H1 (cell line): ENCODE results near the gene NPTXR. TPM values are rescaled to one million over a fixed set of nuclear protein-coding genes. Genes with fewer than 3 reads are reported as not detected.

ENCODE experiments used
- CTCF ChIA-PET: fragments of 300-600 bp; sonication (Branson Sonifier 250); formaldehyde crosslinking; loops from one replicate; lab custom pipeline; 2021; ENCODE audit not compliant: partially characterized antibody; lab: Charles Lee
- POLR2A ChIA-PET: fragments of 300-600 bp; sonication (Branson Sonifier 250); formaldehyde crosslinking; loops from one replicate; lab custom pipeline; 2021; ENCODE audit warnings: inconsistent platforms; ENCODE audit not compliant: partially characterized antibody; lab: Charles Lee
- DNase-seq, 2 experiments: peaks; one replicate each; pipeline versions ENCODE4 v3.0.0 to v3.0.0-alpha.2; 2010 to 2022; ENCODE audit warnings: low spot score in 2 of 2, low read depth in 1 of 2, mixed read lengths in 1 of 2
- FAIRE-seq: peaks from 2 replicates; lab custom pipeline; 2011; peaks lifted over from hg19 to GRCh38; lab: Jason Lieb, UNC
- H2AFZ ChIP-seq: 2 replicates; pipeline ENCODE4 v1.8.1; 2012; ENCODE audit warnings: low read length, inconsistent platforms
- H2AK5ac ChIP-seq: 2 replicates; pipeline ENCODE4 v1.6.1; 2013; ENCODE audit warnings: low read depth, low read length
- H2BK120ac ChIP-seq: replicated peaks from 2 replicates; pipeline ENCODE3; 2013; ENCODE audit warnings: low read depth, low read length, inconsistent platforms
- H2BK12ac ChIP-seq: 2 replicates; pipeline ENCODE4 v1.6.1; 2013; ENCODE audit warnings: low read depth, low read length
- H2BK15ac ChIP-seq: 2 replicates; pipeline ENCODE4 v1.6.1; 2013; ENCODE audit warnings: low read length
- H2BK20ac ChIP-seq: 2 replicates; pipeline ENCODE4 v1.6.1; 2013; ENCODE audit warnings: low read length
- H2BK5ac ChIP-seq: 2 replicates; pipeline ENCODE4 v1.6.1; 2013; ENCODE audit warnings: low read depth, low read length
- H3K14ac ChIP-seq: 2 replicates; pipeline ENCODE4 v1.6.1; 2013; ENCODE audit warnings: inconsistent platforms; ENCODE audit not compliant: insufficient read length
- H3K18ac ChIP-seq: 2 replicates; pipeline ENCODE4 v1.6.1; 2013; ENCODE audit warnings: low read length; ENCODE audit errors: extremely low read depth
- H3K23ac ChIP-seq: 2 replicates; pipeline ENCODE4 v1.6.1; 2013; ENCODE audit warnings: inconsistent platforms; ENCODE audit not compliant: insufficient read length
- H3K23me2 ChIP-seq: 2 replicates; pipeline ENCODE4 v1.6.1; 2013; ENCODE audit warnings: low read depth, low read length
- H3K27ac ChIP-seq: 2 replicates; pipeline ENCODE4 v1.6.1; 2011; ENCODE audit warnings: low read depth, low read length, inconsistent platforms
- H3K27me3 ChIP-seq, 4 experiments: replicated peaks in 1 of 4; 1 replicate in 1 of 4; 2 replicates in 3 of 4; pipeline versions ENCODE4 v1.6.1 to v1.8.1; 2011 to 2013; ENCODE audit warnings: low read length in 3 of 4, mild to moderate bottlenecking in 3 of 4, inconsistent platforms in 2 of 4, mixed read lengths in 2 of 4, moderate library complexity in 1 of 4; ENCODE audit not compliant: control insufficient read depth in 3 of 4, insufficient read depth in 3 of 4; ENCODE audit errors: extremely low read depth in 1 of 4
- H3K36me3 ChIP-seq, 4 experiments: 2 replicates each; pipeline versions ENCODE4 v1.6.1 to v1.8.1; 2011 to 2013; ENCODE audit warnings: mild to moderate bottlenecking in 4 of 4, low read length in 3 of 4, moderate library complexity in 2 of 4, control low read depth in 1 of 4, inconsistent platforms in 1 of 4; ENCODE audit not compliant: insufficient read depth in 4 of 4, control insufficient read depth in 2 of 4
- H3K4ac ChIP-seq: replicated peaks from 2 replicates; pipeline ENCODE3; 2013; ENCODE audit warnings: low read length, low read depth, mixed read lengths, inconsistent platforms; ENCODE audit not compliant: insufficient read length
- H3K4me1 ChIP-seq, 4 experiments: replicated peaks in 1 of 4; 1 replicate in 1 of 4; 2 replicates in 3 of 4; pipeline versions ENCODE4 v1.6.1 to v1.8.1; 2011 to 2013; ENCODE audit warnings: low read length in 3 of 4, inconsistent platforms in 2 of 4, mixed read lengths in 1 of 4; ENCODE audit not compliant: insufficient read depth in 4 of 4, control insufficient read depth in 3 of 4
- H3K4me2 ChIP-seq, 2 experiments: 2 replicates each; pipeline versions ENCODE4 v1.6.1 to v1.8.1; 2011 to 2013; ENCODE audit warnings: low read depth in 2 of 2, low read length in 2 of 2, control low read depth in 1 of 2, inconsistent platforms in 1 of 2, mild to moderate bottlenecking in 1 of 2; ENCODE audit not compliant: insufficient read depth in 1 of 2
- H3K4me3 ChIP-seq, 4 experiments: fragments of 200-600, 300-600 bp in 1 of 4; sonication (generic), shearing (Covaris generic), sonication (Bioruptor Twin) in 1 of 4; 2 replicates each; pipeline versions ENCODE4 v1.5.1 to v1.8.1; 2011 to 2016; ENCODE audit warnings: low read length in 4 of 4, low read depth in 3 of 4, control low read depth in 2 of 4, inconsistent platforms in 2 of 4, mild to moderate bottlenecking in 2 of 4, mixed read lengths in 1 of 4, moderate library complexity in 1 of 4; ENCODE audit not compliant: insufficient read depth in 2 of 4; ENCODE audit errors: extremely low read depth in 1 of 4
- H3K56ac ChIP-seq: replicated peaks from 2 replicates; pipeline ENCODE3; 2013; ENCODE audit warnings: low read depth, mild to moderate bottlenecking, mixed read lengths, low read length, inconsistent platforms; ENCODE audit not compliant: insufficient read length
- H3K79me1 ChIP-seq: 2 replicates; pipeline ENCODE4 v1.6.1; 2013; ENCODE audit warnings: low read depth, low read length, control low read depth
- H3K79me2 ChIP-seq, 2 experiments: 2 replicates each; pipeline versions ENCODE4 v1.6.1 to v1.8.1; 2012 to 2013; ENCODE audit warnings: low read length in 2 of 2, mild to moderate bottlenecking in 2 of 2, inconsistent platforms in 1 of 2; ENCODE audit not compliant: insufficient read depth in 2 of 2, control insufficient read depth in 1 of 2
- H3K9ac ChIP-seq, 4 experiments: replicated peaks in 1 of 4; 1 replicate in 1 of 4; 2 replicates in 3 of 4; pipeline versions ENCODE4 v1.6.1 to v1.8.1; 2011 to 2013; ENCODE audit warnings: low read depth in 3 of 4, low read length in 3 of 4, control low read depth in 2 of 4, mild to moderate bottlenecking in 2 of 4, moderate library complexity in 2 of 4, inconsistent platforms in 1 of 4; ENCODE audit errors: extremely low read depth in 1 of 4
- H3K9me3 ChIP-seq, 2 experiments: 2 replicates each; pipeline versions ENCODE4 v1.6.1 to v1.8.1; 2012 to 2013; ENCODE audit warnings: mild to moderate bottlenecking in 2 of 2, moderate library complexity in 2 of 2, control low read depth in 1 of 2, inconsistent platforms in 1 of 2, low read depth in 1 of 2, low read length in 1 of 2, mixed read lengths in 1 of 2; ENCODE audit not compliant: insufficient read depth in 2 of 2
- H4K20me1 ChIP-seq, 2 experiments: replicated peaks in 1 of 2; 2 replicates each; pipeline versions ENCODE3 to v1.8.1; 2011 to 2013; ENCODE audit warnings: inconsistent platforms in 2 of 2, low read length in 2 of 2, mild to moderate bottlenecking in 1 of 2; ENCODE audit not compliant: insufficient read depth in 2 of 2, control insufficient read depth in 1 of 2
- H4K5ac ChIP-seq: 2 replicates; pipeline ENCODE4 v1.6.1; 2013; ENCODE audit warnings: low read length, low read depth, mixed read lengths, inconsistent platforms; ENCODE audit not compliant: insufficient read length
- H4K8ac ChIP-seq: 2 replicates; pipeline ENCODE4 v1.8.0; 2013; ENCODE audit warnings: mild to moderate bottlenecking, moderate library complexity, low read length, inconsistent platforms; ENCODE audit not compliant: insufficient read depth; ENCODE audit errors: extremely low read depth
- H4K91ac ChIP-seq: replicated peaks from 2 replicates; pipeline ENCODE3; 2013; ENCODE audit warnings: low read length, mixed read lengths, inconsistent platforms; ENCODE audit not compliant: insufficient read length
- BRCA1 ChIP-seq: IDR thresholded peaks from 2 replicates; pipeline ENCODE4 v1.6.1; 2012; ENCODE audit warnings: low read depth, low read length, improper control_type of control experiment
- CEBPB ChIP-seq: IDR thresholded peaks from 2 replicates; pipeline ENCODE4 v1.6.1; 2012; ENCODE audit warnings: low read depth, low read length
- FOSL1 ChIP-seq: IDR thresholded peaks from 2 replicates; pipeline ENCODE4 v1.6.1; 2011; ENCODE audit warnings: mild to moderate bottlenecking, low read depth, low read length, moderate library complexity; ENCODE audit not compliant: insufficient read depth
- JUN ChIP-seq: IDR thresholded peaks from 2 replicates; pipeline ENCODE4 v1.6.1; 2011; ENCODE audit warnings: low read depth, mild to moderate bottlenecking, improper control_type of control experiment, low read length
- JUND ChIP-seq: IDR thresholded peaks from 2 replicates; pipeline ENCODE4 v1.6.1; 2011; ENCODE audit warnings: mild to moderate bottlenecking, improper control_type of control experiment, low read length
- KDM1A ChIP-seq: fragments of 200-600, 300-600 bp; sonication (generic); IDR thresholded peaks from 2 replicates; pipeline ENCODE4 v1.7.1; 2016; ENCODE audit warnings: mild to moderate bottlenecking, low read length, borderline replicate concordance
- KDM4A ChIP-seq: IDR thresholded peaks from one replicate; pipeline ENCODE4 v1.7.1; 2012; ENCODE audit warnings: low read depth, mild to moderate bottlenecking, moderate library complexity, low read length, inconsistent platforms; ENCODE audit not compliant: severe bottlenecking
- PHF8 ChIP-seq: fragments of 200-600 bp; sonication (generic); conservative IDR thresholded peaks from 2 replicates; pipeline ENCODE4 v1.7.1; 2012; ENCODE audit warnings: low read depth, mild to moderate bottlenecking, inconsistent platforms, low read length, moderate library complexity
- POLR2AphosphoS5 ChIP-seq: IDR thresholded peaks from 2 replicates; pipeline ENCODE4 v1.6.1; 2011; ENCODE audit warnings: low read depth, low read length
- RXRA ChIP-seq: IDR thresholded peaks from 2 replicates; pipeline ENCODE4 v1.6.1; 2011; ENCODE audit warnings: low read depth, mild to moderate bottlenecking, low read length, moderate library complexity; ENCODE audit not compliant: insufficient read depth
- SRF ChIP-seq: IDR thresholded peaks from 2 replicates; pipeline ENCODE4 v1.6.1; 2011; ENCODE audit warnings: mild to moderate bottlenecking, low read depth, low read length, moderate library complexity
- TAF1 ChIP-seq: IDR thresholded peaks from 2 replicates; pipeline ENCODE4 v1.6.1; 2011; ENCODE audit warnings: mild to moderate bottlenecking, low read depth, low read length
- USF2 ChIP-seq: IDR thresholded peaks from 2 replicates; pipeline ENCODE4 v1.6.1; 2011; ENCODE audit warnings: low read length, improper control_type of control experiment
- WGBS, 2 experiments: shearing (Covaris generic) in 1 of 2; methylation state at CpG; one replicate each; pipeline versions ENCODE4 v1.1.6 to v1.1.7; 2013 to 2015; ENCODE audit warnings: low lambda C conversion rate in 2 of 2, mixed read lengths in 2 of 2, inconsistent platforms in 1 of 2, low coverage in 1 of 2, missing lambda C conversion rate in 1 of 2; ENCODE audit not compliant: insufficient replicate concordance in 2 of 2, insufficient coverage in 1 of 2, insufficient read length in 1 of 2; ENCODE audit errors: extremely low coverage in 1 of 2, missing lambda C conversion rate in 1 of 2; 5-methylcytosine and 5-hydroxymethylcytosine counted together
- polyA plus RNA-seq, 7 experiments: library from polyadenylated mRNA; depleted of rRNA in 3 of 7; stranded (reverse) in 5 of 7; unstranded in 2 of 7; fragments of >200 nt in 5 of 7; fragments of 200-250 nt in 2 of 7; gene quantifications; 1 replicate in 5 of 7; 2 replicates in 1 of 7; 4 replicates in 1 of 7; pipeline versions ENCODE4 v1.2.1 to v1.2.3, GENCODE V29; 2011 to 2013; ENCODE audit warnings: missing spikeins in 2 of 7, mixed read lengths in 2 of 7
- total RNA-seq: library from RNA; stranded (reverse); fragmentation: NEBNext Ultra II Directional; extraction: Animal tissue kit (Norgen Biotek cat#: 25700); gene quantifications from 2 replicates; pipeline ENCODE4 v1.2.1, GENCODE V29; 2021

Gene NPTXR
- total and polyA plus RNA-seq, 2 of the 8 experiments (the other 6 are each of a cell fraction or from before 2014, with no cell fraction given) = 3.7 to 6.4 TPM

- H3K23me2 ChIP-seq = no peaks in the 10 kb centered on the region
- no peak overlapping the region for H4K91ac ChIP-seq
- H4K20me1 ChIP-seq = no peaks in the 10 kb centered on the region
- H3K79me2 ChIP-seq = no peaks in the 10 kb centered on the region
- H3K9me3 ChIP-seq = no peaks in the 10 kb centered on the region
- no peak overlapping the region for H2BK5ac ChIP-seq
- H3K4me3 ChIP-seq = no peak overlapping the region
- no peak overlapping the region for H2AK5ac ChIP-seq
- peak overlapping the region; percentile 61; the same call in 1 of the 2 replicates for H2BK15ac ChIP-seq
- no peak overlapping the region for H3K56ac ChIP-seq
- 0 out of 2 replicates have a peak overlapping the region, but pooled peaks have one; percentile 0 for H2AFZ ChIP-seq
- DNase-seq (no peak), FAIRE-seq (no peak)
- WGBS, 2 experiments = 87% methylated on average over 9 of the region's 9 CpGs; no CpG with 5 or more reads in 1 of the 2 experiments
- H3K9ac ChIP-seq = no peak overlapping the region
- ChIA-PET CTCF (interaction anchor here (0.9 to 2.7 kb wide), 6 partner anchors 9 to 84 kb away, joined by 3 to 19 read pairs (median 4); partner anchors contain the start of gene NPTXR), POLR2A (interaction anchor here (1.1 to 1.3 kb wide), 3 partner anchors 8 to 10 kb away, joined by 3 to 4 read pairs (median 3); no protein-coding TSS in a partner anchor)
- no peak overlapping the region for H3K27ac ChIP-seq
- H3K27me3 ChIP-seq = peaks cover 0 to 5% (median under 1%) of the 10 kb centered on the region in 4 experiments; a peak in 2 of 7 replicates
- no peaks in the 10 kb centered on the region for H3K79me1 ChIP-seq
- no peak overlapping the region for H3K14ac ChIP-seq
- peaks cover 0 to 2% (median under 1%) of the 10 kb centered on the region in 4 experiments; a peak in 1 of 7 replicates for H3K4me1 ChIP-seq
- H2BK20ac ChIP-seq = 0 out of 2 replicates have a peak overlapping the region, but pooled peaks have one; percentile 48
- H4K5ac ChIP-seq = no peak overlapping the region
- H3K4ac ChIP-seq = no peak overlapping the region
- 0 out of 2 replicates have a peak overlapping the region, but pooled peaks have one; percentile 17 for H2BK12ac ChIP-seq
- H4K8ac ChIP-seq = no peak overlapping the region
- no peak overlapping the region for H3K23ac ChIP-seq
- H3K36me3 ChIP-seq = no peaks in the 10 kb centered on the region
- peak overlapping the region; percentile 60 for H3K18ac ChIP-seq
- H3K4me2 ChIP-seq = peak overlapping the region in 1 of 2 experiments; percentile 24; a peak in 1 of 4 replicates
- H2BK120ac ChIP-seq = no peak overlapping the region
- TF ChIP-seq SRF (no peak), PHF8 (no peak), JUND (no peak), RXRA (no peak), KDM4A (no peak), BRCA1 (no peak), USF2 (no peak), KDM1A (no peak), JUN (no peak), FOSL1 (no peak), CEBPB (no peak), POLR2AphosphoS5 (no peak), TAF1 (no peak)
These were observed 9.4 kb upstream of the NPTXR start for GRCh38 chr22:38853196-38853651.
